GM18861 (cell line): Measurements from ENCODE around the gene HYAL3.
"Not testable (repeated sequence)": the region's sequence is repeated elsewhere in the genome, so short reads cannot be mapped to it uniquely, and the experiment has no call there.

ENCODE experiments used
- ATAC-seq: cut with Tn5 transposase; IDR thresholded peaks from one replicate; pipeline ENCODE4 v1.9.1; 2021; ENCODE audit not compliant: unreplicated experiment

Gene HYAL3

GRCh38 chr3:50317300-50317699, 18.1 kb upstream of the HYAL3 start:
- no peak for ATAC-seq

- ATAC-seq = no peak
Observed at GRCh38 chr3:50316657-50317242, 17.5 kb upstream of the HYAL3 start.

GRCh38 chr3:50314816-50315215, 15.6 kb upstream of the HYAL3 start:
- ATAC-seq = no peak

GRCh38 chr3:50314342-50314741, 15.1 kb upstream of the HYAL3 start:
- ATAC-seq = no peak

- ATAC-seq = not testable (repeated sequence)
Observed at GRCh38 chr3:50312041-50312440, 12.8 kb upstream of the HYAL3 start.

- ATAC-seq = no peak
Observed at GRCh38 chr3:50304601-50305000, 5.4 kb upstream of the HYAL3 start.

GRCh38 chr3:50303013-50303815, 4.0 kb upstream of the HYAL3 start, which contains the start of gene HYAL1:
HYAL1 (minus strand) TSS chr3:50303574; CDS start chr3:50302956, 618 bp downstream.
- no peak for ATAC-seq

GRCh38 chr3:50302095-50303012, 3.1 kb upstream of the HYAL3 start:
- ATAC-seq = no peak

- no peak for ATAC-seq
Observed at GRCh38 chr3:50300681-50301254, 1.6 kb upstream of the HYAL3 start.

- ATAC-seq = no peak
Observed at GRCh38 chr3:50299929-50300680, 900 bp upstream of the HYAL3 start.

GRCh38 chr3:50299638-50299928, 378 bp upstream of the HYAL3 start:
- no peak for ATAC-seq

- no peak for ATAC-seq
Observed at GRCh38 chr3:50297896-50298725, 1.1 kb downstream of the HYAL3 start.

- ATAC-seq = no peak
Observed at GRCh38 chr3:50297384-50297775, 1.8 kb downstream of the HYAL3 start.

GRCh38 chr3:50296721-50297383, 2.4 kb downstream of the HYAL3 start:
- no peak for ATAC-seq

GRCh38 chr3:50295553-50296431, 3.4 kb downstream of the HYAL3 start:
- no peak for ATAC-seq

GRCh38 chr3:50294492-50295403, 4.5 kb downstream of the HYAL3 start:
- no peak for ATAC-seq

GRCh38 chr3:50294089-50294488, 5.1 kb downstream of the HYAL3 start:
- ATAC-seq = no peak
